K562 (cell line): ENCODE data around the gene RBPMS2. TPM values are rescaled to one million over a fixed set of nuclear protein-coding genes. Genes with fewer than 3 reads are reported as not detected.

ENCODE experiments used
- BCOR ChIP-seq: fragments of 450-650 bp; IDR thresholded peaks from 2 replicates; pipeline ENCODE4 v1.6.1; 2016
- BHLHE40 ChIP-seq: IDR thresholded peaks from 2 replicates; pipeline ENCODE4 v1.6.1; 2011; ENCODE audit warnings: low read length, improper control_type of control experiment
- CBFA2T3 ChIP-seq: fragments of 450-650 bp; IDR thresholded peaks from 2 replicates; pipeline ENCODE4 v1.6.1; 2017
- E2F1 ChIP-seq: sonication (generic); formaldehyde crosslinking; IDR thresholded peaks from 2 replicates; pipeline ENCODE4 v1.8.1; 2023; ENCODE audit warnings: mild to moderate bottlenecking, missing genetic modification reagents, moderate library complexity
- ERF ChIP-seq: fragments of 450-650 bp; formaldehyde crosslinking; IDR thresholded peaks from 2 replicates; pipeline ENCODE4 v1.4.0; 2020; ENCODE audit warnings: mild to moderate bottlenecking, mixed read lengths
- FOXJ2 ChIP-seq: fragments of 200-800 bp; sonication (Bioruptor generic); IDR thresholded peaks from 2 replicates; pipeline ENCODE4 v1.6.1; 2016; ENCODE audit warnings: missing genetic modification characterization, missing compliant biosample characterization
- HMGN3 ChIP-seq: IDR thresholded peaks from 2 replicates; pipeline ENCODE4 v1.6.1; 2011; ENCODE audit warnings: borderline replicate concordance, low read depth, mild to moderate bottlenecking, mixed read lengths, low read length; ENCODE audit not compliant: insufficient read length; ENCODE audit errors: extremely low read depth
- L3MBTL2 ChIP-seq: fragments of 450-650 bp; IDR thresholded peaks from 2 replicates; pipeline ENCODE4 v1.6.1; 2016; ENCODE audit warnings: mild to moderate bottlenecking, moderate library complexity
- MAX ChIP-seq: sonication (generic); formaldehyde crosslinking; IDR thresholded peaks from 2 replicates; pipeline ENCODE4 v1.9.0; 2022; ENCODE audit warnings: mild to moderate bottlenecking, missing genetic modification reagents
- MYNN ChIP-seq, 2 experiments: sonication (generic); formaldehyde crosslinking in 1 of 2; IDR thresholded peaks; 2 replicates each; pipeline versions ENCODE4 v1.5.0 to v1.6.1; 2016 to 2020; ENCODE audit warnings: antibody characterized with exemption in 1 of 2, missing genetic modification reagents in 1 of 2
- POLR2A ChIP-seq: fragments of 450-650 bp; conservative IDR thresholded peaks from 2 replicates; pipeline ENCODE4 v1.6.1; 2016
- PRPF4 ChIP-seq: fragments of 200-400 bp; formaldehyde crosslinking; IDR thresholded peaks from one replicate; pipeline ENCODE4 v1.6.1; 2017; ENCODE audit warnings: low read length, low read depth, mild to moderate bottlenecking; ENCODE audit not compliant: insufficient read depth, poor library complexity, severe bottlenecking
- RBM14 ChIP-seq: fragments of 200-400 bp; formaldehyde crosslinking; IDR thresholded peaks from 2 replicates; pipeline ENCODE4 v1.6.1; 2018; ENCODE audit warnings: low read depth, mild to moderate bottlenecking, low read length, moderate library complexity, borderline replicate concordance; ENCODE audit not compliant: insufficient read depth
- RFX5 ChIP-seq: IDR thresholded peaks from 2 replicates; pipeline ENCODE4 v1.6.1; 2011; ENCODE audit warnings: low read depth, mild to moderate bottlenecking, improper control_type of control experiment, low read length
- SMARCC2 ChIP-seq: fragments of 450-650 bp; IDR thresholded peaks from 2 replicates; pipeline ENCODE4 v1.6.1; 2017; ENCODE audit warnings: antibody characterized with exemption, moderate library complexity, mild to moderate bottlenecking, low read depth
- SMC3 ChIP-seq: conservative IDR thresholded peaks from 2 replicates; pipeline ENCODE4 v1.6.1; 2011; ENCODE audit warnings: low read depth, low read length, improper control_type of control experiment; ENCODE audit not compliant: insufficient read depth
- SRSF9 ChIP-seq: fragments of 200-400 bp; formaldehyde crosslinking; IDR thresholded peaks from 2 replicates; pipeline ENCODE4 v1.6.1; 2017; ENCODE audit warnings: low read depth, low read length, borderline replicate concordance
- TAF15 ChIP-seq: fragments of 200-400 bp; formaldehyde crosslinking; IDR thresholded peaks from 2 replicates; pipeline ENCODE4 v1.6.1; 2017; ENCODE audit warnings: mild to moderate bottlenecking, low read depth, low read length, moderate library complexity
- TBL1XR1 ChIP-seq, 2 experiments: IDR thresholded peaks; 2 replicates each; pipeline ENCODE4 v1.6.1; 2012; ENCODE audit warnings: improper control_type of control experiment in 2 of 2, low read length in 2 of 2, mild to moderate bottlenecking in 1 of 2
- ZNF212 ChIP-seq: fragments of 450-650 bp; formaldehyde crosslinking; IDR thresholded peaks from 2 replicates; pipeline ENCODE4 v1.4.0; 2020; ENCODE audit warnings: mild to moderate bottlenecking
- ZNF263 ChIP-seq: sonication (generic); formaldehyde crosslinking; IDR thresholded peaks from 2 replicates; pipeline ENCODE4 v1.8.0; 2022; ENCODE audit warnings: mild to moderate bottlenecking, missing genetic modification reagents, borderline replicate concordance
- polyA plus RNA-seq, 8 experiments: library from polyadenylated mRNA; depleted of rRNA in 4 of 8; stranded (reverse) in 5 of 8; unstranded in 3 of 8; fragments of >200 nt; fragmentation: Nextera tagmentation in 2 of 8; fragmentation: Illumina TruSeq in 1 of 8; extraction: Ambion mirVana in 2 of 8; extraction: Trizol in 1 of 8; gene quantifications; 2 replicates each; pipeline versions ENCODE4 v1.2.1 to v1.2.3, GENCODE V29; 2011 to 2014; ENCODE audit warnings: inconsistent platforms in 1 of 8, missing spikeins in 1 of 8
- total RNA-seq, 7 experiments: library from RNA; depleted of rRNA in 6 of 7; stranded (reverse); fragments of >200 nt in 6 of 7; fragmentation: Illumina TruSeq in 2 of 7; extraction: Trizol in 2 of 7; gene quantifications; 2 replicates each; pipeline versions ENCODE4 v1.2.1 to v1.2.3, GENCODE V29; 2011 to 2021; ENCODE audit warnings: low replicate concordance in 1 of 7
- TF ChIP-seq, protein P1 (sequence below): sonication (generic); formaldehyde crosslinking; IDR thresholded peaks from 2 replicates; pipeline ENCODE4 v1.8.1; 2022; ENCODE audit warnings: missing genetic modification reagents
- TF ChIP-seq, protein P2 (sequence below): sonication (generic); formaldehyde crosslinking; IDR thresholded peaks from 2 replicates; pipeline ENCODE4 v1.8.1; 2022; ENCODE audit warnings: missing genetic modification reagents

RBPMS2 gene
- total and polyA plus RNA-seq, 9 of the 15 experiments (the other 6 are each of a cell fraction or from before 2014, with no cell fraction given), result 0.11 to 2.6 (median 0.37) TPM; not detected in 1

- peak; percentile 91 for TF ChIP-seq HMGN3
- TF ChIP-seq, protein P1, sequence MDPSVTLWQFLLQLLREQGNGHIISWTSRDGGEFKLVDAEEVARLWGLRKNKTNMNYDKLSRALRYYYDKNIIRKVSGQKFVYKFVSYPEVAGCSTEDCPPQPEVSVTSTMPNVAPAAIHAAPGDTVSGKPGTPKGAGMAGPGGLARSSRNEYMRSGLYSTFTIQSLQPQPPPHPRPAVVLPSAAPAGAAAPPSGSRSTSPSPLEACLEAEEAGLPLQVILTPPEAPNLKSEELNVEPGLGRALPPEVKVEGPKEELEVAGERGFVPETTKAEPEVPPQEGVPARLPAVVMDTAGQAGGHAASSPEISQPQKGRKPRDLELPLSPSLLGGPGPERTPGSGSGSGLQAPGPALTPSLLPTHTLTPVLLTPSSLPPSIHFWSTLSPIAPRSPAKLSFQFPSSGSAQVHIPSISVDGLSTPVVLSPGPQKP (CRISPR knock-in tag), result no peak
- peak; percentile 99 for TF ChIP-seq SMARCC2
- TF ChIP-seq SRSF9, result no peak
- no peak for TF ChIP-seq PRPF4
- TF ChIP-seq MAX (CRISPR knock-in tag), result no peak
- no peak for TF ChIP-seq RBM14
- TF ChIP-seq TBL1XR1 (IDR thresholded peaks at IDR 0.05; ENCODE audit: low read length in 2 of 2), result peak; percentile 85 to 97
- no peak for TF ChIP-seq TAF15
- TF ChIP-seq ZNF263 (CRISPR knock-in tag), result peak; percentile 69; the same call in 1 of the 2 replicates
- TF ChIP-seq FOXJ2 (tag), result peak; percentile 93
- TF ChIP-seq ZNF212, result no peak
- peak; percentile 88 for TF ChIP-seq MYNN (IDR thresholded peaks at IDR 0.05)
- no peak for TF ChIP-seq MYNN (CRISPR knock-in tag; IDR thresholded peaks at IDR 0.05)
- TF ChIP-seq E2F1 (CRISPR knock-in tag), result no peak
- peak; percentile 37 for TF ChIP-seq L3MBTL2
- TF ChIP-seq BHLHE40, result peak; percentile 75
- peak; percentile 50; the same call in 1 of the 2 replicates for TF ChIP-seq ERF (CRISPR knock-in tag)
- no peak for TF ChIP-seq POLR2A
- peak; percentile 98 for TF ChIP-seq CBFA2T3
- TF ChIP-seq RFX5, result no peak
- TF ChIP-seq, protein P2, sequence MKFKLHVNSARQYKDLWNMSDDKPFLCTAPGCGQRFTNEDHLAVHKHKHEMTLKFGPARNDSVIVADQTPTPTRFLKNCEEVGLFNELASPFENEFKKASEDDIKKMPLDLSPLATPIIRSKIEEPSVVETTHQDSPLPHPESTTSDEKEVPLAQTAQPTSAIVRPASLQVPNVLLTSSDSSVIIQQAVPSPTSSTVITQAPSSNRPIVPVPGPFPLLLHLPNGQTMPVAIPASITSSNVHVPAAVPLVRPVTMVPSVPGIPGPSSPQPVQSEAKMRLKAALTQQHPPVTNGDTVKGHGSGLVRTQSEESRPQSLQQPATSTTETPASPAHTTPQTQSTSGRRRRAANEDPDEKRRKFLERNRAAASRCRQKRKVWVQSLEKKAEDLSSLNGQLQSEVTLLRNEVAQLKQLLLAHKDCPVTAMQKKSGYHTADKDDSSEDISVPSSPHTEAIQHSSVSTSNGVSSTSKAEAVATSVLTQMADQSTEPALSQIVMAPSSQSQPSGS, result no peak
- TF ChIP-seq SMC3, result no peak
- peak; percentile 87 for TF ChIP-seq BCOR
Observed at GRCh38 chr15:64695561-64695992, 79.8 kb downstream of the RBPMS2 start (continued).
